HepG2 (cell line): ENCODE data around the gene POLR3F. TPM values are rescaled to one million over a fixed set of nuclear protein-coding genes. Genes with fewer than 3 reads are reported as not detected.

Experiments used
- ESRRA ChIP-seq: sonication (generic); formaldehyde crosslinking; IDR thresholded peaks from 2 replicates; pipeline ENCODE4 v1.5.1; 2020; ENCODE audit warnings: mild to moderate bottlenecking, low read depth, missing genetic modification reagents
- ETS1 ChIP-seq: sonication (generic); formaldehyde crosslinking; IDR thresholded peaks from 2 replicates; pipeline ENCODE4 v1.4.0; 2020; ENCODE audit warnings: missing genetic modification reagents
- HDAC6 ChIP-seq: fragments of 200-600 bp; sonication (generic); IDR thresholded peaks from 2 replicates; pipeline ENCODE4 v1.7.0; 2017; ENCODE audit warnings: mild to moderate bottlenecking, antibody characterized with exemption, low read length, low read depth
- NFAT5 ChIP-seq: sonication (generic); formaldehyde crosslinking; IDR thresholded peaks from 2 replicates; pipeline ENCODE4 v1.4.0; 2020; ENCODE audit warnings: missing genetic modification reagents
- PAWR ChIP-seq: sonication (generic); formaldehyde crosslinking; IDR thresholded peaks from 2 replicates; pipeline ENCODE4 v1.4.0; 2020; ENCODE audit warnings: missing genetic modification reagents, mild to moderate bottlenecking, borderline replicate concordance
- PAXIP1 ChIP-seq: sonication (generic); formaldehyde crosslinking; conservative IDR thresholded peaks from 2 replicates; pipeline ENCODE4 v1.4.0; 2020; ENCODE audit warnings: mild to moderate bottlenecking, missing genetic modification reagents, moderate library complexity
- RXRB ChIP-seq: IDR thresholded peaks from 2 replicates; pipeline ENCODE4 v1.6.1; 2016; ENCODE audit warnings: borderline replicate concordance, missing genetic modification reagents, missing compliant biosample characterization
- SALL2 ChIP-seq: sonication (generic); formaldehyde crosslinking; IDR thresholded peaks from 2 replicates; pipeline ENCODE4 v1.8.1; 2023; ENCODE audit warnings: mild to moderate bottlenecking, missing genetic modification reagents, inconsistent platforms
- SIN3A ChIP-seq: IDR thresholded peaks from 2 replicates; pipeline ENCODE4 v1.6.1; 2011; ENCODE audit warnings: low read depth, mild to moderate bottlenecking, control low read depth, low read length, borderline replicate concordance
- ZGPAT ChIP-seq: IDR thresholded peaks from 2 replicates; pipeline ENCODE4 v1.6.1; 2016; ENCODE audit warnings: mild to moderate bottlenecking
- ZNF20 ChIP-seq: sonication (generic); formaldehyde crosslinking; IDR thresholded peaks from 2 replicates; pipeline ENCODE4 v1.4.0; 2020; ENCODE audit warnings: mild to moderate bottlenecking, moderate library complexity, missing genetic modification reagents
- ZNF234 ChIP-seq: sonication (generic); formaldehyde crosslinking; conservative IDR thresholded peaks from 2 replicates; pipeline ENCODE4 v1.5.1; 2020; ENCODE audit warnings: mild to moderate bottlenecking, missing genetic modification reagents
- ZNF619 ChIP-seq: sonication (generic); formaldehyde crosslinking; IDR thresholded peaks from 2 replicates; pipeline ENCODE4 v1.4.0; 2020; ENCODE audit warnings: mild to moderate bottlenecking, missing genetic modification reagents
- polyA plus RNA-seq, 8 experiments: library from polyadenylated mRNA; depleted of rRNA in 3 of 8; stranded (reverse) in 7 of 8; unstranded in 1 of 8; fragments of >200 nt; fragmentation: Illumina TruSeq in 4 of 8; extraction: Trizol in 4 of 8; gene quantifications; 2 replicates each; pipeline versions ENCODE4 v1.2.1 to v1.2.3, GENCODE V29; 2011 to 2016; ENCODE audit warnings: low read depth in 4 of 8, missing spikeins in 1 of 8, mixed read lengths in 1 of 8; ENCODE audit not compliant: insufficient read depth in 1 of 8
- total RNA-seq, 5 experiments: library from RNA; depleted of rRNA; stranded (reverse); fragments of >200 nt; fragmentation: Illumina TruSeq; extraction: Trizol; gene quantifications; 2 replicates each; pipeline ENCODE4 v1.2.3, GENCODE V29; 2016; ENCODE audit warnings: low read depth in 1 of 5
- TF ChIP-seq, protein P1 (sequence below): sonication (generic); formaldehyde crosslinking; conservative IDR thresholded peaks from 2 replicates; pipeline ENCODE4 v1.8.0; 2022; ENCODE audit warnings: missing genetic modification reagents

The POLR3F gene
- total and polyA plus RNA-seq, 2 of the 13 experiments (the other 11 are each of a cell fraction or from before 2014, with no cell fraction given) = 11.7 to 25.5 TPM

DNA sequence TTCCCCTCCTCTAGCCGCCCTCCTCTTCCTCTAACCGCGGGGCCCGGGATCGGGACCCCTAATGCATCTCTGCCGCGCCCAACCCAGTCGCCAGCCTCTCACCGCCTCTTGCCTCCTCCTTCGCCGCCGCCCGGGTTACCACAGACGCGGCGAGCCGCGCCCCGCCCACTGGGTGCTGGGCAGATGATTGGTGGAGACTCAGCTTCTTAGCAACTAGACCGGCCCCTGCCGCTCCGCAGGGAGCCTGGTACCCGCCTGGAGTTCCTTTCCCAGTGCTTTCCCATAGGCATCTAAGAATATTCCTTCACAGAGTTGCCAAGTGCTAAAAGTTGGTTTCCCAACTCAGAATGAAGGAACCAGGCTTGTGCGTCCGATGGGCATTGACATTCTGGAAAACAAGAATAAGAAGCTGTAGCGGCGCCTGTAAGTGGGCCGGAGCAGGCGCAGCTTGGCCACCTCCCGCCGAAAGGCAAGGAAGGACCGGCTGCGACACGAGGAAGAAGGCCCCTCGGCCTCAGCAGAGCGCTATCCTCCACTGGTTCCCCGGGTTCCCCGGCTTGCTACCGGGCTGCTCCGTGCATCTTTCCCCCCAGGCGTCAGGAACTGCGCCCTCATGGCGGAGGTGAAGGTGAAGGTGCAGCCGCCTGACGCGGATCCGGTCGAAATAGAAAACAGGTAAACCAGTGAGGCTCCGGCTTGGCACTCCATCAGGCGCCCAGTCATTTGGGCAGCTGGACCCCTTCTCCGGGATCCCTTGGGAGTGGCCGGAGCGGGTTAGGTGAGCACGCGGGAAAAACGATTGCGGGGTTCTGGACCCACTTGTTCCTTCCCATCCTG, at the start of gene POLR3F, which contains the start of gene DZANK1 (continued):
- TF ChIP-seq ZGPAT (CRISPR knock-in tag) (peak; percentile 98), RXRB (CRISPR knock-in tag) (peak; percentile 45; the same call in 1 of the 2 replicates), ZNF234 (CRISPR knock-in tag) (no peak), ETS1 (no peak; the same call in 1 of the 2 replicates), ESRRA (CRISPR knock-in tag) (no peak), HDAC6 (peak; percentile 100), PAXIP1 (CRISPR knock-in tag) (no peak; the same call in 1 of the 2 replicates), SALL2 (CRISPR knock-in tag) (peak; percentile 98), NFAT5 (CRISPR knock-in tag) (peak; percentile 67; the same call in 1 of the 2 replicates), PAWR (CRISPR knock-in tag) (no peak), SIN3A (peak; percentile 95), ZNF619 (CRISPR knock-in tag) (peak; percentile 20; the same call in 1 of the 2 replicates), ZNF20 (CRISPR knock-in tag) (no peak)
- TF ChIP-seq, protein P1, sequence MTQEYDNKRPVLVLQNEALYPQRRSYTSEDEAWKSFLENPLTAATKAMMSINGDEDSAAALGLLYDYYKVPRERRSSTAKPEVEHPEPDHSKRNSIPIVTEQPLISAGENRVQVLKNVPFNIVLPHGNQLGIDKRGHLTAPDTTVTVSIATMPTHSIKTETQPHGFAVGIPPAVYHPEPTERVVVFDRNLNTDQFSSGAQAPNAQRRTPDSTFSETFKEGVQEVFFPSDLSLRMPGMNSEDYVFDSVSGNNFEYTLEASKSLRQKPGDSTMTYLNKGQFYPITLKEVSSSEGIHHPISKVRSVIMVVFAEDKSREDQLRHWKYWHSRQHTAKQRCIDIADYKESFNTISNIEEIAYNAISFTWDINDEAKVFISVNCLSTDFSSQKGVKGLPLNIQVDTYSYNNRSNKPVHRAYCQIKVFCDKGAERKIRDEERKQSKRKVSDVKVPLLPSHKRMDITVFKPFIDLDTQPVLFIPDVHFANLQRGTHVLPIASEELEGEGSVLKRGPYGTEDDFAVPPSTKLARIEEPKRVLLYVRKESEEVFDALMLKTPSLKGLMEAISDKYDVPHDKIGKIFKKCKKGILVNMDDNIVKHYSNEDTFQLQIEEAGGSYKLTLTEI (CRISPR knock-in tag) = no peak
